H1 (cell line): ENCODE results near the gene TAF8. TPM values are rescaled to one million over a fixed set of nuclear protein-coding genes. Genes with fewer than 3 reads are reported as not detected.

Experiments used
- CTCF ChIA-PET: fragments of 300-600 bp; sonication (Branson Sonifier 250); formaldehyde crosslinking; loops from one replicate; lab custom pipeline; 2021; ENCODE audit not compliant: partially characterized antibody; lab: Charles Lee
- POLR2A ChIA-PET: fragments of 300-600 bp; sonication (Branson Sonifier 250); formaldehyde crosslinking; loops from one replicate; lab custom pipeline; 2021; ENCODE audit warnings: inconsistent platforms; ENCODE audit not compliant: partially characterized antibody; lab: Charles Lee
- DNase-seq, 2 experiments: peaks; one replicate each; pipeline versions ENCODE4 v3.0.0 to v3.0.0-alpha.2; 2010 to 2022; ENCODE audit warnings: low spot score in 2 of 2, low read depth in 1 of 2, mixed read lengths in 1 of 2
- FAIRE-seq: peaks from 2 replicates; lab custom pipeline; 2011; peaks lifted over from hg19 to GRCh38; lab: Jason Lieb, UNC
- H2AFZ ChIP-seq: 2 replicates; pipeline ENCODE4 v1.8.1; 2012; ENCODE audit warnings: low read length, inconsistent platforms
- H2AK5ac ChIP-seq: 2 replicates; pipeline ENCODE4 v1.6.1; 2013; ENCODE audit warnings: low read depth, low read length
- H2BK120ac ChIP-seq: replicated peaks from 2 replicates; pipeline ENCODE3; 2013; ENCODE audit warnings: low read depth, low read length, inconsistent platforms
- H2BK12ac ChIP-seq: 2 replicates; pipeline ENCODE4 v1.6.1; 2013; ENCODE audit warnings: low read depth, low read length
- H2BK15ac ChIP-seq: 2 replicates; pipeline ENCODE4 v1.6.1; 2013; ENCODE audit warnings: low read length
- H2BK20ac ChIP-seq: 2 replicates; pipeline ENCODE4 v1.6.1; 2013; ENCODE audit warnings: low read length
- H2BK5ac ChIP-seq: 2 replicates; pipeline ENCODE4 v1.6.1; 2013; ENCODE audit warnings: low read depth, low read length
- H3K14ac ChIP-seq: 2 replicates; pipeline ENCODE4 v1.6.1; 2013; ENCODE audit warnings: inconsistent platforms; ENCODE audit not compliant: insufficient read length
- H3K18ac ChIP-seq: 2 replicates; pipeline ENCODE4 v1.6.1; 2013; ENCODE audit warnings: low read length; ENCODE audit errors: extremely low read depth
- H3K23ac ChIP-seq: 2 replicates; pipeline ENCODE4 v1.6.1; 2013; ENCODE audit warnings: inconsistent platforms; ENCODE audit not compliant: insufficient read length
- H3K23me2 ChIP-seq: 2 replicates; pipeline ENCODE4 v1.6.1; 2013; ENCODE audit warnings: low read depth, low read length
- H3K27ac ChIP-seq: 2 replicates; pipeline ENCODE4 v1.6.1; 2011; ENCODE audit warnings: low read depth, low read length, inconsistent platforms
- H3K27me3 ChIP-seq, 4 experiments: replicated peaks in 1 of 4; 1 replicate in 1 of 4; 2 replicates in 3 of 4; pipeline versions ENCODE4 v1.6.1 to v1.8.1; 2011 to 2013; ENCODE audit warnings: low read length in 3 of 4, mild to moderate bottlenecking in 3 of 4, inconsistent platforms in 2 of 4, mixed read lengths in 2 of 4, moderate library complexity in 1 of 4; ENCODE audit not compliant: control insufficient read depth in 3 of 4, insufficient read depth in 3 of 4; ENCODE audit errors: extremely low read depth in 1 of 4
- H3K36me3 ChIP-seq, 4 experiments: 2 replicates each; pipeline versions ENCODE4 v1.6.1 to v1.8.1; 2011 to 2013; ENCODE audit warnings: mild to moderate bottlenecking in 4 of 4, low read length in 3 of 4, moderate library complexity in 2 of 4, control low read depth in 1 of 4, inconsistent platforms in 1 of 4; ENCODE audit not compliant: insufficient read depth in 4 of 4, control insufficient read depth in 2 of 4
- H3K4ac ChIP-seq: replicated peaks from 2 replicates; pipeline ENCODE3; 2013; ENCODE audit warnings: low read length, low read depth, mixed read lengths, inconsistent platforms; ENCODE audit not compliant: insufficient read length
- H3K4me1 ChIP-seq, 4 experiments: replicated peaks in 1 of 4; 1 replicate in 1 of 4; 2 replicates in 3 of 4; pipeline versions ENCODE4 v1.6.1 to v1.8.1; 2011 to 2013; ENCODE audit warnings: low read length in 3 of 4, inconsistent platforms in 2 of 4, mixed read lengths in 1 of 4; ENCODE audit not compliant: insufficient read depth in 4 of 4, control insufficient read depth in 3 of 4
- H3K4me2 ChIP-seq, 2 experiments: 2 replicates each; pipeline versions ENCODE4 v1.6.1 to v1.8.1; 2011 to 2013; ENCODE audit warnings: low read depth in 2 of 2, low read length in 2 of 2, control low read depth in 1 of 2, inconsistent platforms in 1 of 2, mild to moderate bottlenecking in 1 of 2; ENCODE audit not compliant: insufficient read depth in 1 of 2
- H3K4me3 ChIP-seq, 4 experiments: fragments of 200-600, 300-600 bp in 1 of 4; sonication (generic), shearing (Covaris generic), sonication (Bioruptor Twin) in 1 of 4; 2 replicates each; pipeline versions ENCODE4 v1.5.1 to v1.8.1; 2011 to 2016; ENCODE audit warnings: low read length in 4 of 4, low read depth in 3 of 4, control low read depth in 2 of 4, inconsistent platforms in 2 of 4, mild to moderate bottlenecking in 2 of 4, mixed read lengths in 1 of 4, moderate library complexity in 1 of 4; ENCODE audit not compliant: insufficient read depth in 2 of 4; ENCODE audit errors: extremely low read depth in 1 of 4
- H3K56ac ChIP-seq: replicated peaks from 2 replicates; pipeline ENCODE3; 2013; ENCODE audit warnings: low read depth, mild to moderate bottlenecking, mixed read lengths, low read length, inconsistent platforms; ENCODE audit not compliant: insufficient read length
- H3K79me1 ChIP-seq: 2 replicates; pipeline ENCODE4 v1.6.1; 2013; ENCODE audit warnings: low read depth, low read length, control low read depth
- H3K79me2 ChIP-seq, 2 experiments: 2 replicates each; pipeline versions ENCODE4 v1.6.1 to v1.8.1; 2012 to 2013; ENCODE audit warnings: low read length in 2 of 2, mild to moderate bottlenecking in 2 of 2, inconsistent platforms in 1 of 2; ENCODE audit not compliant: insufficient read depth in 2 of 2, control insufficient read depth in 1 of 2
- H3K9ac ChIP-seq, 4 experiments: replicated peaks in 1 of 4; 1 replicate in 1 of 4; 2 replicates in 3 of 4; pipeline versions ENCODE4 v1.6.1 to v1.8.1; 2011 to 2013; ENCODE audit warnings: low read depth in 3 of 4, low read length in 3 of 4, control low read depth in 2 of 4, mild to moderate bottlenecking in 2 of 4, moderate library complexity in 2 of 4, inconsistent platforms in 1 of 4; ENCODE audit errors: extremely low read depth in 1 of 4
- H3K9me3 ChIP-seq, 2 experiments: 2 replicates each; pipeline versions ENCODE4 v1.6.1 to v1.8.1; 2012 to 2013; ENCODE audit warnings: mild to moderate bottlenecking in 2 of 2, moderate library complexity in 2 of 2, control low read depth in 1 of 2, inconsistent platforms in 1 of 2, low read depth in 1 of 2, low read length in 1 of 2, mixed read lengths in 1 of 2; ENCODE audit not compliant: insufficient read depth in 2 of 2
- H4K20me1 ChIP-seq, 2 experiments: replicated peaks in 1 of 2; 2 replicates each; pipeline versions ENCODE3 to v1.8.1; 2011 to 2013; ENCODE audit warnings: inconsistent platforms in 2 of 2, low read length in 2 of 2, mild to moderate bottlenecking in 1 of 2; ENCODE audit not compliant: insufficient read depth in 2 of 2, control insufficient read depth in 1 of 2
- H4K5ac ChIP-seq: 2 replicates; pipeline ENCODE4 v1.6.1; 2013; ENCODE audit warnings: low read length, low read depth, mixed read lengths, inconsistent platforms; ENCODE audit not compliant: insufficient read length
- H4K8ac ChIP-seq: 2 replicates; pipeline ENCODE4 v1.8.0; 2013; ENCODE audit warnings: mild to moderate bottlenecking, moderate library complexity, low read length, inconsistent platforms; ENCODE audit not compliant: insufficient read depth; ENCODE audit errors: extremely low read depth
- H4K91ac ChIP-seq: replicated peaks from 2 replicates; pipeline ENCODE3; 2013; ENCODE audit warnings: low read length, mixed read lengths, inconsistent platforms; ENCODE audit not compliant: insufficient read length
- ATF3 ChIP-seq: IDR thresholded peaks from 2 replicates; pipeline ENCODE4 v1.6.1; 2011; ENCODE audit warnings: low read depth, mild to moderate bottlenecking, low read length; ENCODE audit not compliant: insufficient read depth
- BCL11A ChIP-seq, 2 experiments: IDR thresholded peaks; one replicate each; pipeline ENCODE4 v1.6.1; 2011; ENCODE audit warnings: low read depth in 2 of 2, low read length in 2 of 2, mild to moderate bottlenecking in 2 of 2
- CTBP2 ChIP-seq: IDR thresholded peaks from 2 replicates; pipeline ENCODE4 v1.7.0; 2011; ENCODE audit warnings: borderline replicate concordance, mild to moderate bottlenecking, moderate library complexity, mixed read lengths, low read length; ENCODE audit not compliant: insufficient read depth, insufficient read length
- HDAC2 ChIP-seq, 2 experiments: fragments of 300-600 bp in 1 of 2; sonication (generic) in 1 of 2; IDR thresholded peaks; 2 replicates each; pipeline ENCODE4 v1.6.1; 2011 to 2012; ENCODE audit warnings: low read depth in 2 of 2, low read length in 2 of 2, mild to moderate bottlenecking in 2 of 2, moderate library complexity in 2 of 2, borderline replicate concordance in 1 of 2, inconsistent platforms in 1 of 2
- MAFK ChIP-seq: IDR thresholded peaks from 2 replicates; pipeline ENCODE4 v1.6.1; 2012; ENCODE audit warnings: low read depth, mild to moderate bottlenecking, improper control_type of control experiment, low read length
- RBBP5 ChIP-seq: IDR thresholded peaks from 2 replicates; pipeline ENCODE4 v1.7.1; 2012; ENCODE audit warnings: low read depth, mild to moderate bottlenecking, inconsistent platforms, low read length, moderate library complexity, borderline replicate concordance
- RNF2 ChIP-seq: fragments of 200-900, 300-1000 bp; sonication (generic); IDR thresholded peaks from 2 replicates; pipeline ENCODE4 v1.7.1; 2016; ENCODE audit warnings: borderline replicate concordance, low read depth, mild to moderate bottlenecking, antibody characterized with exemption, low read length; ENCODE audit not compliant: poor library complexity, severe bottlenecking; ENCODE audit errors: missing control alignments
- SIN3A ChIP-seq, 2 experiments: IDR thresholded peaks in 1 of 2; conservative IDR thresholded peaks in 1 of 2; 2 replicates each; pipeline ENCODE4 v1.6.1; 2011 to 2012; ENCODE audit warnings: low read length in 2 of 2, improper control_type of control experiment in 1 of 2, low read depth in 1 of 2, mild to moderate bottlenecking in 1 of 2
- WGBS, 2 experiments: shearing (Covaris generic) in 1 of 2; methylation state at CpG; one replicate each; pipeline versions ENCODE4 v1.1.6 to v1.1.7; 2013 to 2015; ENCODE audit warnings: low lambda C conversion rate in 2 of 2, mixed read lengths in 2 of 2, inconsistent platforms in 1 of 2, low coverage in 1 of 2, missing lambda C conversion rate in 1 of 2; ENCODE audit not compliant: insufficient replicate concordance in 2 of 2, insufficient coverage in 1 of 2, insufficient read length in 1 of 2; ENCODE audit errors: extremely low coverage in 1 of 2, missing lambda C conversion rate in 1 of 2; 5-methylcytosine and 5-hydroxymethylcytosine counted together
- polyA plus RNA-seq, 7 experiments: library from polyadenylated mRNA; depleted of rRNA in 3 of 7; stranded (reverse) in 5 of 7; unstranded in 2 of 7; fragments of >200 nt in 5 of 7; fragments of 200-250 nt in 2 of 7; gene quantifications; 1 replicate in 5 of 7; 2 replicates in 1 of 7; 4 replicates in 1 of 7; pipeline versions ENCODE4 v1.2.1 to v1.2.3, GENCODE V29; 2011 to 2013; ENCODE audit warnings: missing spikeins in 2 of 7, mixed read lengths in 2 of 7
- total RNA-seq: library from RNA; stranded (reverse); fragmentation: NEBNext Ultra II Directional; extraction: Animal tissue kit (Norgen Biotek cat#: 25700); gene quantifications from 2 replicates; pipeline ENCODE4 v1.2.1, GENCODE V29; 2021

TAF8 gene
- total and polyA plus RNA-seq, 2 of the 8 experiments (the other 6 are each of a cell fraction or from before 2014, with no cell fraction given) = 32.2 to 34.0 TPM

- H3K4me1 ChIP-seq = peaks cover 0 to 10% (median 4%) of the 10 kb centered on the region in 4 experiments; a peak in 3 of 7 replicates
- H3K4ac ChIP-seq = no peak overlapping the region
- H3K23ac ChIP-seq = no peak overlapping the region
- ChIA-PET POLR2A (interaction anchor here (1.4 to 2.5 kb wide), 3 partner anchors 12 to 73 kb away, joined by 4 to 6 read pairs (median 6); no protein-coding TSS in a partner anchor), CTCF (interaction anchor here (0.7 to 21.6 kb wide), 8 partner anchors 11 to 1468 kb away, joined by 3 to 313 read pairs (median 14); partner anchors contain the start of gene C6orf132)
- H3K27ac ChIP-seq = no peak overlapping the region
- no peak overlapping the region for H2AK5ac ChIP-seq
- H2BK15ac ChIP-seq = no peak overlapping the region
- H3K9me3 ChIP-seq = no peaks in the 10 kb centered on the region
- H3K79me1 ChIP-seq = no peaks in the 10 kb centered on the region; the same call in 1 of the 2 replicates
- H4K91ac ChIP-seq = no peak overlapping the region
- no peaks in the 10 kb centered on the region for H3K23me2 ChIP-seq
- no peaks in the 10 kb centered on the region for H4K20me1 ChIP-seq
- DNase-seq (no peak), FAIRE-seq (no peak)
- TF ChIP-seq CTBP2 = no peak
- no peak for TF ChIP-seq ATF3
- no peak for TF ChIP-seq HDAC2 (IDR thresholded peaks at IDR 0.05; ENCODE audit: borderline replicate concordance in 1 of 2, low read depth in 2 of 2, low read length in 2 of 2)
- no peak for TF ChIP-seq RNF2
- no peak for TF ChIP-seq MAFK
- TF ChIP-seq SIN3A (conservative IDR thresholded peaks at IDR 0.05 in 1 of 2, IDR thresholded peaks at IDR 0.05 in 1 of 2; ENCODE audit: low read depth in 1 of 2, low read length in 2 of 2) = no peak
- no peak for TF ChIP-seq RBBP5
- TF ChIP-seq BCL11A (IDR thresholded peaks at IDR 0.05; ENCODE audit: low read depth in 2 of 2, low read length in 2 of 2) = no peak
- H3K36me3 ChIP-seq = no peaks in the 10 kb centered on the region
- no peak overlapping the region for H3K56ac ChIP-seq
- no peak overlapping the region; the same call in 1 of the 2 replicates for H4K8ac ChIP-seq
- no peaks in the 10 kb centered on the region for H3K79me2 ChIP-seq
- no peak overlapping the region for H3K18ac ChIP-seq
- no peak overlapping the region for H3K14ac ChIP-seq
- no peak overlapping the region for H3K9ac ChIP-seq
- WGBS, 2 experiments = 90% methylated on average over 10 of the region's 10 CpGs; no CpG with 5 or more reads in 1 of the 2 experiments
- H4K5ac ChIP-seq = no peak overlapping the region
- no peak overlapping the region for H2BK20ac ChIP-seq
- peaks cover 0 to 28% (median 25%) of the 10 kb centered on the region in 4 experiments; a peak in 5 of 7 replicates for H3K27me3 ChIP-seq
- no peak overlapping the region for H2AFZ ChIP-seq
- H2BK5ac ChIP-seq = no peak overlapping the region
- H3K4me2 ChIP-seq = no peak overlapping the region
- no peak overlapping the region for H2BK120ac ChIP-seq
- no peak overlapping the region for H3K4me3 ChIP-seq
- no peak overlapping the region for H2BK12ac ChIP-seq
Measured at GRCh38 chr6:42090819-42091717, 40.7 kb downstream of the TAF8 start.
